LNCaP clone FGC (cell line): ENCODE measurements around the gene ANKS4B.
"Not testable (repeated sequence)": the region's sequence is repeated elsewhere in the genome, so short reads cannot be mapped to it uniquely, and the experiment has no call there.

Experiments used
- DNase-seq: peaks from one replicate; pipeline ENCODE4 v3.0.0-alpha.2; 2011; ENCODE audit warnings: low read depth
- H3K4me3 ChIP-seq: 2 replicates; pipeline ENCODE4 v1.5.1; 2011; ENCODE audit warnings: mild to moderate bottlenecking, low read depth, low read length, control low read depth
- TF ChIP-seq, protein P1 (sequence below): IDR thresholded peaks from 2 replicates; pipeline ENCODE4 v1.5.1; 2012; ENCODE audit warnings: mild to moderate bottlenecking; ENCODE audit not compliant: control insufficient read depth, insufficient read depth; ENCODE audit errors: extremely low read depth

ANKS4B gene

DNA sequence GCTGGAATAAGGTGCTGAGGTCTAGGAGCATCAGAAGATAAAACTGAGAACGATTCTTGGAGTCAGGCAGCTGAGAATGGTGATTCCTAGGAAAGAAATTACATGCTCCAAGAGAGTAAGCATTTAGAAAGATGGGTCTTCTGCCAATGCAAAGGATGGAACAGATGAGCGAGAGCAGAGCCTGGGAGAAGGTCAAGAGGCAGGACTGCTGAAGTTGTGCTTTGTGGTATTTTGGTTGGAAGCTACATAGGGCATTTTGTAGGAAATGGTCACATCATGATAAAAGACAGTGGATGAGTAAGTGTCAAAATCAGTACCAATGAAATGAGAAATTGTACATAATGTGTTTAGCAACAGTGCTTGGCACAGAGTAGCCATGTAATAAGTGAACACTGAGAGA lies 46.0 kb downstream of the ANKS4B start:
- DNase-seq, result no peak
- no peak overlapping the region for H3K4me3 ChIP-seq
- TF ChIP-seq, protein P1, sequence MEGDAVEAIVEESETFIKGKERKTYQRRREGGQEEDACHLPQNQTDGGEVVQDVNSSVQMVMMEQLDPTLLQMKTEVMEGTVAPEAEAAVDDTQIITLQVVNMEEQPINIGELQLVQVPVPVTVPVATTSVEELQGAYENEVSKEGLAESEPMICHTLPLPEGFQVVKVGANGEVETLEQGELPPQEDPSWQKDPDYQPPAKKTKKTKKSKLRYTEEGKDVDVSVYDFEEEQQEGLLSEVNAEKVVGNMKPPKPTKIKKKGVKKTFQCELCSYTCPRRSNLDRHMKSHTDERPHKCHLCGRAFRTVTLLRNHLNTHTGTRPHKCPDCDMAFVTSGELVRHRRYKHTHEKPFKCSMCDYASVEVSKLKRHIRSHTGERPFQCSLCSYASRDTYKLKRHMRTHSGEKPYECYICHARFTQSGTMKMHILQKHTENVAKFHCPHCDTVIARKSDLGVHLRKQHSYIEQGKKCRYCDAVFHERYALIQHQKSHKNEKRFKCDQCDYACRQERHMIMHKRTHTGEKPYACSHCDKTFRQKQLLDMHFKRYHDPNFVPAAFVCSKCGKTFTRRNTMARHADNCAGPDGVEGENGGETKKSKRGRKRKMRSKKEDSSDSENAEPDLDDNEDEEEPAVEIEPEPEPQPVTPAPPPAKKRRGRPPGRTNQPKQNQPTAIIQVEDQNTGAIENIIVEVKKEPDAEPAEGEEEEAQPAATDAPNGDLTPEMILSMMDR, result no peak

DNA sequence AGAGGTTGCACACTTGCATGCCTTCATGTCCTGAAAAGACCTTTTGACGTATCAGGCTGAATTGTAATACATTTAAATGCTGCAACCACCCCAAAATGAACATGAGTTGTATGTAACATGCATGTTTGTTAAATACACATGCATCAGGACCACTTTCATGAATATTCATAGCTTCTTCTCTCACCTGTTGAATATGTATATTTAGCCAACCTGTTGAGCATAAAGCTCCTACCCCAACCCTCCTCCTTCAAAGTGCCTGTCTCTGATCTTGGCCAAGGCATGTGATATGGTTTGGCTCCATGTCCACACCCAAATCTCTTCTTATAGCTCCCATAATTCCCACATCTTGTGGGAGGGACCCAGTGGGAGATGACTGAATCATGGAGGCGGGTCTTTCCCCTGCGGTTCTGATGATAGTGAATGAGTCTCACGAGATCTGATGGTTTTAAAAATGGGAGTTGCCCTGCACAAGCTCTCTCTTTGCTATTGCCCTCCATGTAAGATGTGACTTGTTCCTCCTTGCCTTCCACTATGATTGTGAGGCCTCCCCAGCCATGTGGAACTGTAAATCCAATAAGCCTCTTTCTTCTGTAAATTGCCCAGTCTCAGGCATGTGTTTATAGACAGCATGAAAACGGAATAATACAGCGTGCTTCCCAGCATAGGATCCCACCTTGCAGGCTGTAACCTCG lies 48.3 kb downstream of the ANKS4B start:
- no peak overlapping the region for H3K4me3 ChIP-seq
- TF ChIP-seq, protein P1, result no peak
- no peak for DNase-seq

DNA sequence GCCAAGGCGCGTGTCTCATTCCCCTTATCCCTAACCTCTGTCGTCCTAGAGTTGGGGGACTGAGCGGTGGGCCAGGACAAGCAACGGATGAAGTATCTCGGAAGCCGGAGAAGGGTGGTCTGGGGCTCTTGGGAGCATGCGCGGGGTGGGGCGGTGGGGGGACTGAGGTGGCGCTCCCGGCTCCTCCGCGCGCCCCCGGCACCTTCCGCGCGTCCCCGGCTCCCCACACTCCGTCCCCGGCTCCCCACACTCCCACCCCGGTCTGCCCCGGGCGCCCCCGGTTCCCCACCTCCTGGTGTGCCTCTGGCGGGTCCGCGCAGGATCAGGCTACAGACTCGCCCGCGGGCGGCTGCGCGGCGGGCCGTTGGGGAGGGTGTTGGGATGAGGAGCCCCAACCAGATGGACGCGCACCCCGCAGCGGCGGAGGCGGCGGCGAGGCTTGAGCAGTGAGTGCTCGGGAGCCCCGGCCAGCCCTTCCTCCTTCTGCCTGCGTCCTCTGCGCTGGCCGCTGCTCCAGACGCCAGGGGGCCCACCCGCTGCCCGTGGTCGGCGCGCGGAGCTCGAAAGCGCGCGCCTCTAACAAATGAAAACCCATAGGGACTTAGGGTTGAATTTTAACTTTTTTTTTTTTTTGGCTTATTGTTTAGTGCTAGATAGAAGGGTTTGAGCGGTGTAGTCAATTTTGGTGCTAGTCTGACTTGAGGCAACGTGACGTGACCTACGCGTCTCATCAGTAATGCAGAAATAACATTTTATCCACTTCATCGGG lies 50.2 kb downstream of the ANKS4B start:
- no peak overlapping the region for H3K4me3 ChIP-seq
- no peak for DNase-seq
- TF ChIP-seq, protein P1, result no peak

DNA sequence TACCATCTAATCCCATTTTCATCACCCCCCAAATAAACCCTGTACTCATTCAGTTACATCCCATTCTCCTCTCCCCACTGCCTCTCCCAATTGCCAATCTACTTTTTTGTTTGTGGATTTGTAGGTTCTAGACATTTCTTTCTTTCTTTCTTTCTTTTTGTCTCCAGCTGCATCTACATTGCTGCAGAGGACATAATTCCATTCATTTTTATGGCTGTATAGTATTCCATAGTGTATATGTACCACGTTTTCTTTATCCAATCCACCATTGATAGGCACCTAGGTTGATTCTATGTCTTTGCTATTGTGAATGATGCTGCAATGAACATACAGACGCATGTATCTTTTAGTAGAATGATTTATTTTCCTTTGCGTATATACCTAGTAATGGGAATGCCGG lies 50.9 kb downstream of the ANKS4B start:
- no peak overlapping the region for H3K4me3 ChIP-seq
- TF ChIP-seq, protein P1, result no peak
- DNase-seq, result no peak

DNA sequence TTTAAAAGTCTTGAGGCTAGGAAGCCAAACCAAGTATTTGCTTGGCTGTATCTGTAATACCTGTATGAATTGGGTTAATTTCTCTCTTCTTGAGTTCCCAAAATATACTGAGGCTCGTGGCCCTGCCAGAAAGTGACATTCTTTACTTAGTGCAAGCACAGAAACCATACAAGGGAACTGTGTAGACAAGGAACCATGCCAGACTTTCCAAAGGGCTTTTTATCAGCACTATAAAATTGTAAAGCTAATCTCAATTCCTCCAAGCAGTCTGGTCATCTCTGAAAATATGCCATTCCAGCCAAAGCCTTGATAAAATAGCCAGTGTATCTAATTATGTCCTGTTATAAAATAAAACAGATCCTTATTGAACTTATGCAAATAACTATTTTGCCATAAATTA lies 51.8 kb downstream of the ANKS4B start:
- TF ChIP-seq, protein P1, result no peak
- no peak overlapping the region for H3K4me3 ChIP-seq
- peak; percentile 58 for DNase-seq

DNA sequence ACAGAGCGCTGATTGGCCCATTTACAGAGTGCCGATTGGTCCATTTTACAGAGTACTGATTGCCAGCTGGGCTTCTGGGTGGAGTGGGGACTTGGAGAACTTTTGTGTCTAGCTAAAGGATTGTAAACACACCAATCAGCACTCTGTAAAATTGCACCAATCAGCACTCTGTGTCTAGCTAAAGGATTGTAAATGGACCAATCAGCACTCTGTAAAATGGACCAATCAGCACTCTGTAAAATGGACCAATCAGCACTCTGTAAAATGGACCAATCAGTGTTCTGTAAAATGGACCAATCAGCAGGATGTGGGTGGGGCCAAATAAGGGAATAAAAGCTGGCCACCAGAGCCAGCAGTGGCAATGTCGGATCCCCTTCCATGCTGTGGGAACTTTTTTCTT lies 56.3 kb downstream of the ANKS4B start:
- H3K4me3 ChIP-seq, DNase-seq: not testable (repeated sequence)

DNA sequence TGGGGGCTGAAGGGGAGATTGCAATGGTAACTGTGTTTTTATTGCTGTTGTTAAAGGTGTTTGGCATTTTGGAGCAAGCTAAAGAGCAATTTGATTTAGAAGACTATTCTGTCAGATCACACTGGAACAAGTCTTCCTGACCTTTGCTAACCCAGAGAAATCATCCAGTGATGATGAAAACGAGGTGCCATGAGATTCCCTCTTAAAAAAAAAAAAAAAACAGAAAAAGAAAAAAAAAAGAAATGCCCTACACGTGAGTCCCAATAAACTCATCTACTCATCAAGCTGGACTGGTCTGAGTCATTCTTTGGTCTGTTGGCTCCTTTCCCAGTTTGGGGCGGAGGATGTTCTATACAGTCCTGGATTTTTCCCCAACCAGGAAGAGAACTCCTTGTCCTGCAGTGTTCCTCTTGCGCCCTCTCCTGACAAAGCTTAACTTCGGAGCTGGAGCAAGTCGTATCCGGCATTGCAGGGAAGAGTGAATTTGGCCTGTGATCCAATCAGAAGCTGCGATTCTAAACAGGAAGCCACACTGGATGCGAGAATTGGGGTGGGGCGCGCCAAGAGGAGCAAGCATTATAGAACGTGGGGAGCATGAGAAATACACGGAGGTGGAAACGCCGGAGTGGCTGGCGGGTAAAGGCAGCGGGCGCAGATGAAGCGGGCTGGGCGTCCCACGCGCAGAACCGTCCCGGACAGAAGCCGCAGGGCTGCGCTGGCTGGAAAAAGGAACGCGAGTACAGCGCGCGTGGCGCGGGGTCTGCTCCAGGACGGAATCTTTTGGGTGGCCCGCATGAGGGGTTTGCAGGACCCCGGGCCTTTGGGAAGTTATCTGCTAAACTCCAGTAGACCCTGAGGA lies 67.0 kb downstream of the ANKS4B start:
- peak; percentile 100 for DNase-seq
- TF ChIP-seq, protein P1, result peak; percentile 96
- H3K4me3 ChIP-seq, result peak overlapping the region; percentile 71
